NT2/D1 (cell line): ENCODE measurements around the gene ZSCAN26.

Experiments used
- DNase-seq: peaks from one replicate; pipeline ENCODE4 v3.0.0-alpha.2; 2011; ENCODE audit warnings: low read depth, low spot score
- H3K27me3 ChIP-seq: 2 replicates; pipeline ENCODE4 v1.6.0; 2011; ENCODE audit warnings: mild to moderate bottlenecking; ENCODE audit not compliant: insufficient read length, insufficient read depth
- H3K36me3 ChIP-seq: 2 replicates; pipeline ENCODE4 v1.6.1; 2011; ENCODE audit warnings: mild to moderate bottlenecking, low read length, mixed read lengths; ENCODE audit not compliant: insufficient read depth, insufficient read length
- H3K4me1 ChIP-seq: 2 replicates; pipeline ENCODE4 v1.5.1; 2011; ENCODE audit not compliant: insufficient read depth, insufficient read length
- H3K4me3 ChIP-seq: 2 replicates; pipeline ENCODE4 v1.5.1; 2011; ENCODE audit warnings: low read depth; ENCODE audit not compliant: insufficient read length
- H3K9ac ChIP-seq: 2 replicates; pipeline ENCODE4 v1.6.0; 2011; ENCODE audit warnings: low read depth; ENCODE audit not compliant: insufficient read length
- H3K9me3 ChIP-seq: 2 replicates; pipeline ENCODE4 v1.5.1; 2011; ENCODE audit warnings: mild to moderate bottlenecking, low read length; ENCODE audit not compliant: insufficient read depth
- SUZ12 ChIP-seq: IDR thresholded peaks from 2 replicates; pipeline ENCODE4 v1.6.1; 2011; ENCODE audit not compliant: insufficient read length, insufficient read depth; ENCODE audit errors: extremely low read depth
- YY1 ChIP-seq: IDR thresholded peaks from 2 replicates; pipeline ENCODE4 v1.6.1; 2011; ENCODE audit not compliant: insufficient read length, insufficient read depth
- ZNF274 ChIP-seq: IDR thresholded peaks from 2 replicates; pipeline ENCODE4 v1.6.1; 2011; ENCODE audit warnings: mild to moderate bottlenecking, low read depth, low read length

Gene ZSCAN26

GRCh38 chr6:28266962-28267694, at the start of gene ZSCAN26:
Gene ZSCAN26, plus strand, starts transcription at chr6:28267143. Its CDS starts 4,777 bp downstream, at chr6:28271920.
- no peak for TF ChIP-seq SUZ12
- TF ChIP-seq YY1, result no peak
- TF ChIP-seq ZNF274, result no peak
- no peaks in the 10 kb centered on the region for H3K9me3 ChIP-seq
- H3K27me3 ChIP-seq, result no peaks in the 10 kb centered on the region
- H3K36me3 ChIP-seq, result peaks cover 9% of the 10 kb centered on the region
- peak within 1 kb of the TSS; percentile 70 for H3K4me3 ChIP-seq
- peak within 1 kb of the TSS; percentile 80 for H3K9ac ChIP-seq
- no peaks in the 10 kb centered on the region for H3K4me1 ChIP-seq
- DNase-seq, result peak; percentile 77

GRCh38 chr6:28217890-28218289, 49.1 kb upstream of the ZSCAN26 start:
- Histone ChIP-seq H3K9ac (no peak overlapping the region), H3K4me3 (no peak overlapping the region), H3K36me3 (no peaks in the 10 kb centered on the region), H3K27me3 (peaks cover 62% of the 10 kb centered on the region), H3K4me1 (peaks cover 5% of the 10 kb centered on the region), H3K9me3 (peaks cover 13% of the 10 kb centered on the region; the same call in 1 of the 2 replicates)
- TF ChIP-seq SUZ12 (no peak), YY1 (no peak), ZNF274 (no peak)
- no peak for DNase-seq

GRCh38 chr6:28218312-28219248, 48.4 kb upstream of the ZSCAN26 start:
- H3K4me1 ChIP-seq, result peaks cover 5% of the 10 kb centered on the region
- peak overlapping the region; percentile 30 for H3K4me3 ChIP-seq
- H3K9ac ChIP-seq, result no peak overlapping the region
- H3K36me3 ChIP-seq, result no peaks in the 10 kb centered on the region
- TF ChIP-seq SUZ12 (no peak), ZNF274 (no peak), YY1 (no peak)
- DNase-seq, result no peak
- H3K9me3 ChIP-seq, result peaks cover 13% of the 10 kb centered on the region; the same call in 1 of the 2 replicates
- H3K27me3 ChIP-seq, result peaks cover 62% of the 10 kb centered on the region

GRCh38 chr6:28220257-28221133, 46.4 kb upstream of the ZSCAN26 start:
- Histone ChIP-seq H3K9me3 (peaks cover 13% of the 10 kb centered on the region; the same call in 1 of the 2 replicates), H3K36me3 (no peaks in the 10 kb centered on the region), H3K27me3 (peaks cover 67% of the 10 kb centered on the region), H3K9ac (no peak overlapping the region), H3K4me3 (no peak overlapping the region), H3K4me1 (peaks cover 3% of the 10 kb centered on the region)
- no peak for DNase-seq
- no peak for TF ChIP-seq ZNF274
- TF ChIP-seq SUZ12, result no peak
- no peak for TF ChIP-seq YY1

GRCh38 chr6:28224131-28225055, 42.5 kb upstream of the ZSCAN26 start:
- Histone ChIP-seq H3K36me3 (peaks cover 24% of the 10 kb centered on the region), H3K4me1 (no peaks in the 10 kb centered on the region), H3K9me3 (no peaks in the 10 kb centered on the region), H3K4me3 (peak overlapping the region; percentile 84), H3K27me3 (peaks cover 50% of the 10 kb centered on the region), H3K9ac (peak overlapping the region; percentile 77)
- TF ChIP-seq YY1 (no peak), SUZ12 (no peak), ZNF274 (no peak)
- no peak for DNase-seq
